ENCODE measurements around the gene APCDD1.

- no peak for TF ChIP-seq REST (IDR thresholded peaks at IDR 0.05; ENCODE audit: low read depth)
- no peak for TF ChIP-seq EGR1 (IDR thresholded peaks at IDR 0.05)
- no peak for TF ChIP-seq FOXM1 (IDR thresholded peaks at IDR 0.05; ENCODE audit: borderline replicate concordance, low read depth)
- no peak for TF ChIP-seq MAX (IDR thresholded peaks at IDR 0.05)
These were observed 45.6 kb downstream of the APCDD1 start for GRCh38 chr18:10500038-10500437.

Data from Ishikawa (cell line).